B cell (primary cell): Measurements from ENCODE around the gene P2RX7.

ENCODE experiments used
- EZH2 ChIP-seq: IDR thresholded peaks from 2 replicates; pipeline ENCODE4 v1.6.1; 2012; ENCODE audit warnings: borderline replicate concordance, low read depth, mild to moderate bottlenecking, moderate library complexity, low read length; ENCODE audit not compliant: insufficient read depth, poor library complexity, severe bottlenecking
- TF ChIP-seq, protein P1 (sequence below): fragments of 200-600 bp; IDR thresholded peaks from one replicate; pipeline ENCODE4 v1.8.0; 2022; ENCODE audit warnings: antibody characterized with exemption, mild to moderate bottlenecking

DNA sequence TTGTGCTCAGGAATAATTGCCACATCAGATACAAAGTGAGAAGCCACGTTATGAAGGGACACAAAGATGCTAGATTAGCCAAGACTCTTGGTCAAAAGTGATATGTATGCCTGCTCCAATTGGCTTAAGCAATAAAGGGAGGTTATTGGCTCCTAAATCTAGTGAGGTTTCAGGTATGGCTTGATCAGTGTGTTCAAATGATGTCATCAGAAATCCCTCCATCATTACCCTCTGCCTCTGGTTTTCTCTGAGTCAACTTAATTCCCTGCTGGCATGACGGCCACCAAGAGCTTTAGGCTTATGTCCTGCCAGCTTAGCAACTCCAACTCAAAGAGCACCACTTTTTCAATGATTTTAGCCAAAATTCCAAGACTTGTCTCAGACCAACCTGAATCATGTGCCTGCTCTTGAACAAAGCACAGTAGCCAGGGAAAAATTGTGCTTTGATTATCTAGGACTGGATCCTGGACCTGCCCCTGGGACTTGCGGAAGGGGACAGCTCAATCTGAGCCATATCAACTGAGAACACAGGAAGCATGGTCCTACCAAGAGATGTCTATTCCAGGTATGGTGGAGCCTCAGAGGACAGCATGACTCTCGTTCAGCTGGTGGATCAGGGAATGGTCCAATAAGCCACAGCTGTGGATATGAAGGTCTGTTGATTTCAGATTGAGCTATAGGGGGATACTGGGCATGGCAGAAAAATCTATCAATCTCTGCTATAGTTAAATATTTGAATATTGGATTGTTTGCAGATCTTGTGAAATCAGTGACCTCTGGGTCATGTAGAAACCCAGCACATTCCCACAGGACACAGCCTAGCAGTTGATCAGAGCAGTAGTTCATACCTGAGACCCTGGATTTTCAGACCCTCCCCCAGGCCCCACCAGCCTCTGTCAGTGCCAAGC, 16.1 kb upstream of the P2RX7 start:
- TF ChIP-seq, protein P1, sequence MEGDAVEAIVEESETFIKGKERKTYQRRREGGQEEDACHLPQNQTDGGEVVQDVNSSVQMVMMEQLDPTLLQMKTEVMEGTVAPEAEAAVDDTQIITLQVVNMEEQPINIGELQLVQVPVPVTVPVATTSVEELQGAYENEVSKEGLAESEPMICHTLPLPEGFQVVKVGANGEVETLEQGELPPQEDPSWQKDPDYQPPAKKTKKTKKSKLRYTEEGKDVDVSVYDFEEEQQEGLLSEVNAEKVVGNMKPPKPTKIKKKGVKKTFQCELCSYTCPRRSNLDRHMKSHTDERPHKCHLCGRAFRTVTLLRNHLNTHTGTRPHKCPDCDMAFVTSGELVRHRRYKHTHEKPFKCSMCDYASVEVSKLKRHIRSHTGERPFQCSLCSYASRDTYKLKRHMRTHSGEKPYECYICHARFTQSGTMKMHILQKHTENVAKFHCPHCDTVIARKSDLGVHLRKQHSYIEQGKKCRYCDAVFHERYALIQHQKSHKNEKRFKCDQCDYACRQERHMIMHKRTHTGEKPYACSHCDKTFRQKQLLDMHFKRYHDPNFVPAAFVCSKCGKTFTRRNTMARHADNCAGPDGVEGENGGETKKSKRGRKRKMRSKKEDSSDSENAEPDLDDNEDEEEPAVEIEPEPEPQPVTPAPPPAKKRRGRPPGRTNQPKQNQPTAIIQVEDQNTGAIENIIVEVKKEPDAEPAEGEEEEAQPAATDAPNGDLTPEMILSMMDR, result no peak
- no peak for TF ChIP-seq EZH2
